Measurements from ENCODE around the gene TMEM50A.

Gene TMEM50A

DNA sequence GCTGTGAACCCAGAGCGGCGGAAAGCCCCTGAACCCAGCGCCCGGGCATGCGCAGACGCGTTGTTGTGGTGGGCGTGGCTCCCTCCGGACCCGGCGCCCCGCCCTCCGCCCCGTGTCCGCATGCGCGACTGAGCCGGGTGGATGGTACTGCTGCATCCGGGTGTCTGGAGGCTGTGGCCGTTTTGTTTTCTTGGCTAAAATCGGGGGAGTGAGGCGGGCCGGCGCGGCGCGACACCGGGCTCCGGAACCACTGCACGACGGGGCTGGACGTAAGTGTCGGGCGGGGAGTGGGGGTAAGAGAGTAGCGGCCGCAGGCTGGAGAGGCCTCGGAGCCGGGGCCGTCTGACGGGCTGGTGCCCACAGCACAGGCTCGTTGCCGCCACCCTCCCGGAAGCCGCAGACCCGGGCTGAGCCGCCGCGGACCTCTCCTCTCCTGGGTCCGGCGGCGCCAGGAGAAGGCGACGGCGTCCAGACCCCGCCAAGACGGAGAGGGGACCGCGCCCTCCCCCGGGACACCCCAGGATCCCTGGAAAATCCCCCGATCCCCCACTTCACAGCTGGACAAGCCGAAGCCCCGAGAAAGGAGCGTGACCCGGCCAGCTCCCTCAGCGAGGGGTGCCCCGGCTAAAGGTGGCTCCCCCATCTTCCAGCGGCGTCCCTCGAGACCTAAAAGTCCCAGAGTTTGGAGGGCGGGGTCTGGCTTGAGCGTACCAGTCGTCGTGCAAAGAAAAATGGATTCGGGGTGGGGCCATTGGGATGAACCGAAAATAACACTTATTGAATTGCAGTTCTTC lies at the start of gene TMEM50A (continued):
- TF ChIP-seq, protein P1, sequence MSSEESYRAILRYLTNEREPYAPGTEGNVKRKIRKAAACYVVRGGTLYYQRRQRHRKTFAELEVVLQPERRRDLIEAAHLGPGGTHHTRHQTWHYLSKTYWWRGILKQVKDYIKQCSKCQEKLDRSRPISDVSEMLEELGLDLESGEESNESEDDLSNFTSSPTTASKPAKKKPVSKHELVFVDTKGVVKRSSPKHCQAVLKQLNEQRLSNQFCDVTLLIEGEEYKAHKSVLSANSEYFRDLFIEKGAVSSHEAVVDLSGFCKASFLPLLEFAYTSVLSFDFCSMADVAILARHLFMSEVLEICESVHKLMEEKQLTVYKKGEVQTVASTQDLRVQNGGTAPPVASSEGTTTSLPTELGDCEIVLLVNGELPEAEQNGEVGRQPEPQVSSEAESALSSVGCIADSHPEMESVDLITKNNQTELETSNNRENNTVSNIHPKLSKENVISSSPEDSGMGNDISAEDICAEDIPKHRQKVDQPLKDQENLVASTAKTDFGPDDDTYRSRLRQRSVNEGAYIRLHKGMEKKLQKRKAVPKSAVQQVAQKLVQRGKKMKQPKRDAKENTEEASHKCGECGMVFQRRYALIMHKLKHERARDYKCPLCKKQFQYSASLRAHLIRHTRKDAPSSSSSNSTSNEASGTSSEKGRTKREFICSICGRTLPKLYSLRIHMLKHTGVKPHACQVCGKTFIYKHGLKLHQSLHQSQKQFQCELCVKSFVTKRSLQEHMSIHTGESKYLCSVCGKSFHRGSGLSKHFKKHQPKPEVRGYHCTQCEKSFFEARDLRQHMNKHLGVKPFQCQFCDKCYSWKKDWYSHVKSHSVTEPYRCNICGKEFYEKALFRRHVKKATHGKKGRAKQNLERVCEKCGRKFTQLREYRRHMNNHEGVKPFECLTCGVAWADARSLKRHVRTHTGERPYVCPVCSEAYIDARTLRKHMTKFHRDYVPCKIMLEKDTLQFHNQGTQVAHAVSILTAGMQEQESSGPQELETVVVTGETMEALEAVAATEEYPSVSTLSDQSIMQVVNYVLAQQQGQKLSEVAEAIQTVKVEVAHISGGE (tag by site-specific recombination; conservative IDR thresholded peaks at IDR 0.05; ENCODE audit: low read depth), result peak; percentile 96
- TF ChIP-seq ZEB2 (tag by site-specific recombination; IDR thresholded peaks at IDR 0.05) (peak; percentile 89), ZNF660 (tag by site-specific recombination; IDR thresholded peaks at IDR 0.05) (peak; percentile 71), ZNF19 (tag by site-specific recombination; IDR thresholded peaks at IDR 0.05; ENCODE audit: low read depth) (no peak), ZNF658 (tag by site-specific recombination; IDR thresholded peaks at IDR 0.05) (no peak), ZNF624 (tag by site-specific recombination; IDR thresholded peaks at IDR 0.05) (no peak), ZNF132 (tag by site-specific recombination; IDR thresholded peaks at IDR 0.05; ENCODE audit: borderline replicate concordance) (no peak), ZNF274 (IDR thresholded peaks at IDR 0.05; ENCODE audit: low read length) (no peak), ZNF274 (tag by site-specific recombination; IDR thresholded peaks at IDR 0.05; ENCODE audit: borderline replicate concordance) (no peak), KLF16 (tag by site-specific recombination; IDR thresholded peaks at IDR 0.05) (peak; percentile 80; the same call in 1 of the 2 replicates), ZNF510 (tag by site-specific recombination; IDR thresholded peaks at IDR 0.05; ENCODE audit: insufficient replicate concordance) (no peak), ZNF423 (tag by site-specific recombination; IDR thresholded peaks at IDR 0.05) (peak; percentile 76), ZNF600 (tag by site-specific recombination; IDR thresholded peaks at IDR 0.05) (peak; percentile 96), ZNF549 (tag by site-specific recombination; IDR thresholded peaks at IDR 0.05) (no peak), ZNF677 (tag by site-specific recombination; IDR thresholded peaks at IDR 0.05) (no peak), ZNF10 (tag by site-specific recombination; IDR thresholded peaks at IDR 0.05) (0 out of 2 replicates have a peak, but pooled peaks have one; percentile 37), WT1 (tag by site-specific recombination; IDR thresholded peaks at IDR 0.05) (no peak; the same call in 1 of the 2 replicates), ZBTB21 (tag by site-specific recombination; IDR thresholded peaks at IDR 0.05) (no peak), GLI2 (tag by site-specific recombination; IDR thresholded peaks at IDR 0.05; ENCODE audit: borderline replicate concordance, low read depth) (no peak), ZBTB48 (tag by site-specific recombination; IDR thresholded peaks at IDR 0.05) (peak; percentile 70), ZNF335 (tag by site-specific recombination; conservative IDR thresholded peaks at IDR 0.05) (peak; percentile 98), KLF9 (tag by site-specific recombination; IDR thresholded peaks at IDR 0.05; ENCODE audit: low read depth) (peak; percentile 97), ZNF155 (tag by site-specific recombination; IDR thresholded peaks at IDR 0.05) (no peak), ZNF211 (tag by site-specific recombination; IDR thresholded peaks at IDR 0.05; ENCODE audit: low read depth) (no peak), ZIC2 (tag by site-specific recombination; IDR thresholded peaks at IDR 0.05) (no peak), FEZF1 (tag by site-specific recombination; IDR thresholded peaks at IDR 0.05) (no peak), ZNF48 (tag by site-specific recombination; IDR thresholded peaks at IDR 0.05) (no peak)
- TF ChIP-seq, protein P2, sequence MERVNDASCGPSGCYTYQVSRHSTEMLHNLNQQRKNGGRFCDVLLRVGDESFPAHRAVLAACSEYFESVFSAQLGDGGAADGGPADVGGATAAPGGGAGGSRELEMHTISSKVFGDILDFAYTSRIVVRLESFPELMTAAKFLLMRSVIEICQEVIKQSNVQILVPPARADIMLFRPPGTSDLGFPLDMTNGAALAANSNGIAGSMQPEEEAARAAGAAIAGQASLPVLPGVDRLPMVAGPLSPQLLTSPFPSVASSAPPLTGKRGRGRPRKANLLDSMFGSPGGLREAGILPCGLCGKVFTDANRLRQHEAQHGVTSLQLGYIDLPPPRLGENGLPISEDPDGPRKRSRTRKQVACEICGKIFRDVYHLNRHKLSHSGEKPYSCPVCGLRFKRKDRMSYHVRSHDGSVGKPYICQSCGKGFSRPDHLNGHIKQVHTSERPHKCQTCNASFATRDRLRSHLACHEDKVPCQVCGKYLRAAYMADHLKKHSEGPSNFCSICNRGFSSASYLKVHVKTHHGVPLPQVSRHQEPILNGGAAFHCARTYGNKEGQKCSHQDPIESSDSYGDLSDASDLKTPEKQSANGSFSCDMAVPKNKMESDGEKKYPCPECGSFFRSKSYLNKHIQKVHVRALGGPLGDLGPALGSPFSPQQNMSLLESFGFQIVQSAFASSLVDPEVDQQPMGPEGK (tag by site-specific recombination; IDR thresholded peaks at IDR 0.05), result peak; percentile 89
- TF ChIP-seq, protein P3, sequence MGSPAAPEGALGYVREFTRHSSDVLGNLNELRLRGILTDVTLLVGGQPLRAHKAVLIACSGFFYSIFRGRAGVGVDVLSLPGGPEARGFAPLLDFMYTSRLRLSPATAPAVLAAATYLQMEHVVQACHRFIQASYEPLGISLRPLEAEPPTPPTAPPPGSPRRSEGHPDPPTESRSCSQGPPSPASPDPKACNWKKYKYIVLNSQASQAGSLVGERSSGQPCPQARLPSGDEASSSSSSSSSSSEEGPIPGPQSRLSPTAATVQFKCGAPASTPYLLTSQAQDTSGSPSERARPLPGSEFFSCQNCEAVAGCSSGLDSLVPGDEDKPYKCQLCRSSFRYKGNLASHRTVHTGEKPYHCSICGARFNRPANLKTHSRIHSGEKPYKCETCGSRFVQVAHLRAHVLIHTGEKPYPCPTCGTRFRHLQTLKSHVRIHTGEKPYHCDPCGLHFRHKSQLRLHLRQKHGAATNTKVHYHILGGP (tag by site-specific recombination; IDR thresholded peaks at IDR 0.05), result no peak
- TF ChIP-seq, protein P4, sequence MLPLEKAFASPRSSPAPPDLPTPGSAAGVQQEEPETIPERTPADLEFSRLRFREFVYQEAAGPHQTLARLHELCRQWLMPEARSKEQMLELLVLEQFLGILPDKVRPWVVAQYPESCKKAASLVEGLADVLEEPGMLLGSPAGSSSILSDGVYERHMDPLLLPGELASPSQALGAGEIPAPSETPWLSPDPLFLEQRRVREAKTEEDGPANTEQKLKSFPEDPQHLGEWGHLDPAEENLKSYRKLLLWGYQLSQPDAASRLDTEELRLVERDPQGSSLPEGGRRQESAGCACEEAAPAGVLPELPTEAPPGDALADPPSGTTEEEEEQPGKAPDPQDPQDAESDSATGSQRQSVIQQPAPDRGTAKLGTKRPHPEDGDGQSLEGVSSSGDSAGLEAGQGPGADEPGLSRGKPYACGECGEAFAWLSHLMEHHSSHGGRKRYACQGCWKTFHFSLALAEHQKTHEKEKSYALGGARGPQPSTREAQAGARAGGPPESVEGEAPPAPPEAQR (tag by site-specific recombination; IDR thresholded peaks at IDR 0.05), result no peak
- TF ChIP-seq, protein P5, sequence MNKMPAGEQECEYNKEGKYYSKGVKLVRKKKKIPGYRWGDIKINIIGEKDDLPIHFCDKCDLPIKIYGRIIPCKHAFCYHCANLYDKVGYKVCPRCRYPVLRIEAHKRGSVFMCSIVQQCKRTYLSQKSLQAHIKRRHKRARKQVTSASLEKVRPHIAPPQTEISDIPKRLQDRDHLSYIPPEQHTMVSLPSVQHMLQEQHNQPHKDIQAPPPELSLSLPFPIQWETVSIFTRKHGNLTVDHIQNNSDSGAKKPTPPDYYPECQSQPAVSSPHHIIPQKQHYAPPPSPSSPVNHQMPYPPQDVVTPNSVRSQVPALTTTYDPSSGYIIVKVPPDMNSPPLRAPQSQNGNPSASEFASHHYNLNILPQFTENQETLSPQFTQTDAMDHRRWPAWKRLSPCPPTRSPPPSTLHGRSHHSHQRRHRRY (tag by site-specific recombination; IDR thresholded peaks at IDR 0.05), result no peak
